Astrocyte (in vitro differentiated cells and primary cell): Measurements from ENCODE around the gene NAIF1. TPM values are rescaled to one million over a fixed set of nuclear protein-coding genes. Genes with fewer than 3 reads are reported as not detected.
"Not testable (repeated sequence)": the region's sequence is repeated elsewhere in the genome, so short reads cannot be mapped to it uniquely, and the experiment has no call there.

Experiments
- DNase-seq: peaks from one replicate; pipeline ENCODE4 v3.0.0-alpha.2; 2010; ENCODE audit warnings: low read depth
- FAIRE-seq: peaks from 2 replicates; lab custom pipeline; 2011; peaks lifted over from hg19 to GRCh38; lab: Jason Lieb, UNC
- H2AFZ ChIP-seq: 2 replicates; pipeline ENCODE4 v1.6.0; 2012; ENCODE audit warnings: low read depth, low read length, inconsistent platforms
- H3K27ac ChIP-seq: 2 replicates; pipeline ENCODE4 v1.5.1; 2011; ENCODE audit warnings: low read depth, low read length, inconsistent platforms
- H3K27me3 ChIP-seq: 2 replicates; pipeline ENCODE4 v1.6.0; 2011; ENCODE audit warnings: low read length, inconsistent platforms; ENCODE audit not compliant: insufficient read depth
- H3K36me3 ChIP-seq: 2 replicates; pipeline ENCODE4 v1.5.1; 2011; ENCODE audit warnings: low read length, inconsistent platforms; ENCODE audit not compliant: insufficient read depth
- H3K4me1 ChIP-seq: 2 replicates; pipeline ENCODE4 v1.5.1; 2011; ENCODE audit warnings: low read length, inconsistent platforms; ENCODE audit not compliant: insufficient read depth
- H3K4me2 ChIP-seq: 2 replicates; pipeline ENCODE4 v1.6.0; 2012; ENCODE audit warnings: low read length, inconsistent platforms
- H3K4me3 ChIP-seq: 2 replicates; pipeline ENCODE4 v1.5.1; 2011; ENCODE audit warnings: low read depth, mild to moderate bottlenecking, low read length, inconsistent platforms; ENCODE audit not compliant: insufficient read depth
- H3K79me2 ChIP-seq: 2 replicates; pipeline ENCODE4 v1.6.0; 2012; ENCODE audit warnings: mild to moderate bottlenecking, low read length, inconsistent platforms; ENCODE audit not compliant: insufficient read depth
- H3K9ac ChIP-seq: 2 replicates; pipeline ENCODE4 v1.6.0; 2012; ENCODE audit warnings: mild to moderate bottlenecking, low read length, inconsistent platforms
- H3K9me3 ChIP-seq: 2 replicates; pipeline ENCODE4 v1.5.1; 2012; ENCODE audit warnings: low read depth, mild to moderate bottlenecking, low read length, inconsistent platforms; ENCODE audit not compliant: insufficient read depth
- H4K20me1 ChIP-seq: 2 replicates; pipeline ENCODE4 v1.6.0; 2012; ENCODE audit warnings: low read length, inconsistent platforms; ENCODE audit not compliant: insufficient read depth
- H3K27ac Mint-ChIP-seq: one replicate; pipeline ENCODE4 v1.8.0; 2021; ENCODE audit warnings: mild to moderate bottlenecking, mixed read lengths; ENCODE audit not compliant: unreplicated experiment
- H3K27me3 Mint-ChIP-seq: one replicate; pipeline ENCODE4 v1.8.0; 2021; ENCODE audit warnings: low read depth, mixed read lengths; ENCODE audit not compliant: unreplicated experiment
- H3K36me3 Mint-ChIP-seq: one replicate; pipeline ENCODE4 v1.8.0; 2021; ENCODE audit warnings: low read depth, mixed read lengths; ENCODE audit not compliant: unreplicated experiment
- H3K4me1 Mint-ChIP-seq: one replicate; pipeline ENCODE4 v1.8.0; 2021; ENCODE audit warnings: low read depth, mixed read lengths; ENCODE audit not compliant: unreplicated experiment
- H3K4me3 Mint-ChIP-seq: one replicate; pipeline ENCODE4 v1.8.0; 2021; ENCODE audit warnings: mild to moderate bottlenecking, moderate library complexity, mixed read lengths; ENCODE audit not compliant: unreplicated experiment
- H3K9me3 Mint-ChIP-seq: one replicate; pipeline ENCODE4 v1.8.0; 2021; ENCODE audit warnings: mild to moderate bottlenecking, mixed read lengths; ENCODE audit not compliant: unreplicated experiment
- EZH2 ChIP-seq: IDR thresholded peaks from 2 replicates; pipeline ENCODE4 v1.6.1; 2012; ENCODE audit warnings: mild to moderate bottlenecking, low read length, inconsistent platforms; ENCODE audit not compliant: insufficient read depth
- total RNA-seq: library from RNA; stranded (reverse); gene quantifications from 2 replicates; pipeline ENCODE4 v1.2.1, GENCODE V29; 2021
- TF ChIP-seq, protein P1 (sequence below): IDR thresholded peaks from 2 replicates; pipeline ENCODE4 v1.5.1; 2011; ENCODE audit warnings: low read depth, mild to moderate bottlenecking, inconsistent platforms, low read length, moderate library complexity; ENCODE audit not compliant: insufficient read depth

Gene NAIF1
- total RNA-seq, 1 donor from 2014 or later, result 10.2 TPM

GRCh38 chr9:128024761-128025308 lies 42.3 kb downstream of the NAIF1 start:
- Histone ChIP-seq H3K9ac (no peak overlapping the region), H3K4me2 (no peak overlapping the region), H3K27me3 (no peaks in the 10 kb centered on the region), H3K27ac (no peak overlapping the region), H3K4me1 (no peaks in the 10 kb centered on the region), H3K9me3 (no peaks in the 10 kb centered on the region), H3K79me2 (no peaks in the 10 kb centered on the region), H2AFZ (no peak overlapping the region), H4K20me1 (no peaks in the 10 kb centered on the region), H3K4me3 (no peak overlapping the region), H3K36me3 (no peaks in the 10 kb centered on the region)
- no peaks in the 10 kb centered on the region for H3K36me3 Mint-ChIP-seq
- peaks cover 2% of the 10 kb centered on the region for H3K9me3 Mint-ChIP-seq
- FAIRE-seq (no peak), DNase-seq (no peak)
- no peak for TF ChIP-seq EZH2
- TF ChIP-seq, protein P1, sequence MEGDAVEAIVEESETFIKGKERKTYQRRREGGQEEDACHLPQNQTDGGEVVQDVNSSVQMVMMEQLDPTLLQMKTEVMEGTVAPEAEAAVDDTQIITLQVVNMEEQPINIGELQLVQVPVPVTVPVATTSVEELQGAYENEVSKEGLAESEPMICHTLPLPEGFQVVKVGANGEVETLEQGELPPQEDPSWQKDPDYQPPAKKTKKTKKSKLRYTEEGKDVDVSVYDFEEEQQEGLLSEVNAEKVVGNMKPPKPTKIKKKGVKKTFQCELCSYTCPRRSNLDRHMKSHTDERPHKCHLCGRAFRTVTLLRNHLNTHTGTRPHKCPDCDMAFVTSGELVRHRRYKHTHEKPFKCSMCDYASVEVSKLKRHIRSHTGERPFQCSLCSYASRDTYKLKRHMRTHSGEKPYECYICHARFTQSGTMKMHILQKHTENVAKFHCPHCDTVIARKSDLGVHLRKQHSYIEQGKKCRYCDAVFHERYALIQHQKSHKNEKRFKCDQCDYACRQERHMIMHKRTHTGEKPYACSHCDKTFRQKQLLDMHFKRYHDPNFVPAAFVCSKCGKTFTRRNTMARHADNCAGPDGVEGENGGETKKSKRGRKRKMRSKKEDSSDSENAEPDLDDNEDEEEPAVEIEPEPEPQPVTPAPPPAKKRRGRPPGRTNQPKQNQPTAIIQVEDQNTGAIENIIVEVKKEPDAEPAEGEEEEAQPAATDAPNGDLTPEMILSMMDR, result no peak
- H3K4me1 Mint-ChIP-seq, result peaks cover 2% of the 10 kb centered on the region
- H3K4me3 Mint-ChIP-seq, result no peak overlapping the region
- peaks cover 5% of the 10 kb centered on the region for H3K27me3 Mint-ChIP-seq
- no peak overlapping the region for H3K27ac Mint-ChIP-seq

GRCh38 chr9:128023671-128024070 lies 43.4 kb downstream of the NAIF1 start:
- not testable (repeated sequence) for H2AFZ ChIP-seq, H3K36me3 Mint-ChIP-seq, H4K20me1 ChIP-seq, H3K4me1 Mint-ChIP-seq, H3K27ac ChIP-seq, H3K4me1 ChIP-seq, H3K4me3 ChIP-seq, H3K27me3 Mint-ChIP-seq, H3K9ac ChIP-seq, H3K4me2 ChIP-seq, DNase-seq, FAIRE-seq, H3K27me3 ChIP-seq, H3K9me3 ChIP-seq, H3K9me3 Mint-ChIP-seq, H3K4me3 Mint-ChIP-seq, H3K27ac Mint-ChIP-seq, H3K79me2 ChIP-seq, H3K36me3 ChIP-seq

DNA sequence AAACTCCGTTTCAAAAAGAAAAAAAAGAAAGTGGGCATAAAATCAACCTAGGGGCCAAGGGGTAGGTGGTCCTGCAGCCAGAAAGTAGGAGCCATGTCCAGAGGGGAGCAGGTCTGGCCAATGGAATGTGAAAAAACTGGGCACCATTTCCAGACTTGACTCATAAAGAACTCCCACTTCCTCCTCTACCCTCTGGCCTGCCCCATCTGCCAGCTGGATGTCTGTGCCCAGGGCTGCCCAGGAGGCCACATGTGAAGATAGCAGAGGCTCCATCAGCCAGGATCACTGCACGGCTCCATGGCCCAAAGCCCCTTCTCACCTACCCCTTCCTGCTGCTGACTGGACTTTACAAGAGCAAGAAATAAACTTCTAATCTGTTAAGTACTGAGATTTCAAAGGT lies 44.2 kb downstream of the NAIF1 start:
- no peak for FAIRE-seq
- Mint-ChIP-seq H3K27me3 (peaks cover 8% of the 10 kb centered on the region), H3K36me3 (no peaks in the 10 kb centered on the region), H3K4me3 (no peak overlapping the region), H3K9me3 (peaks cover 2% of the 10 kb centered on the region), H3K27ac (no peak overlapping the region), H3K4me1 (peaks cover 2% of the 10 kb centered on the region)
- H2AFZ ChIP-seq, result no peak overlapping the region
- no peaks in the 10 kb centered on the region for H3K36me3 ChIP-seq
- no peak overlapping the region for H3K9ac ChIP-seq
- H3K4me3 ChIP-seq, result no peak overlapping the region
- no peaks in the 10 kb centered on the region for H3K79me2 ChIP-seq
- no peak overlapping the region for H3K4me2 ChIP-seq
- DNase-seq, result no peak
- H3K27ac ChIP-seq, result no peak overlapping the region
- TF ChIP-seq EZH2, result no peak
- TF ChIP-seq, protein P1, result no peak
- no peaks in the 10 kb centered on the region for H4K20me1 ChIP-seq
- H3K27me3 ChIP-seq, result no peaks in the 10 kb centered on the region
- no peaks in the 10 kb centered on the region for H3K9me3 ChIP-seq
- no peaks in the 10 kb centered on the region for H3K4me1 ChIP-seq
